Lower leg skin (tissue), 3 donors: ENCODE data around the gene IP6K3.

Experiments used
- POLR2A ChIP-seq, 2 donors: fragments of 450-650 bp; IDR thresholded peaks; one replicate each; pipeline ENCODE4 v1.6.1; 2016 to 2017; ENCODE audit warnings: antibody characterized with exemption in 2 of 2, mild to moderate bottlenecking in 1 of 2, moderate library complexity in 1 of 2
- TF ChIP-seq, protein P1 (sequence below), 3 donors: fragments of 450-650 bp; IDR thresholded peaks; one replicate each; pipeline ENCODE4 v1.5.1; 2016; ENCODE audit warnings: antibody characterized with exemption in 3 of 3, mild to moderate bottlenecking in 3 of 3, moderate library complexity in 2 of 3

DNA sequence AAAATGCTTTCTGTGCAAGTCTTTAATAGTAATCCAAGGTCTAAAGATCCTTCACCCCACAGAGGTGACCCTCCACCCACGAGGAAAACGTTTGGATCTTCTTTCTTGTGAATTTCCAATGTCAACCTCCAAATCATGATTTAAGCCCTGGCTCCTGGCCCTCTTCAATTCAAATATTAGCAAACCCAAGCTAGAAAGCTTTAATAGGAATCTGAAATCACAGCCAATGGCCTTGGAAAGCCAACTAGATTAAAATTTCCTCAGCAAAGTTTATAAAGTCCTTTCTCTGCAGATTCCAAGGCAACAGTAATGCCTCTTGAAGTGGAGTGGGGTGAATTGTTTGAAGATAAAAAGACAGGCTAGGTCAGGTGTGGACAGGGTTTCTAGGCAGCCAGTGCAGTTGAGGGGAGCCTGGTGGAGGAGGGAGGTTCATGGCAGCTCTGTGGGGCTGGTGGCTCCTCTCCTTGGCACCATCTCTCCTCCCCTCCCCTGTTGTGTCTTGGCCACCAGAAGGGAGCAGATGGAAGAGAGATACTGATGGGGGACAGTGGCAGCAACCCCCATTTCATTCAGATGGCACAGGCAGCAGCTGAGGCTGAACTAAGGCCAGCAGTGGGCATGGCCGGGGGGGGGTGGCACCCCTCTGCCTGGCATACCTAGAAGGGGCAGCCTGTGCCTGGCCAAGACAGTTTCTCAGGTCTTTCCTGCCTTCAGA lies 23.2 kb downstream of the IP6K3 start:
- TF ChIP-seq, protein P1, sequence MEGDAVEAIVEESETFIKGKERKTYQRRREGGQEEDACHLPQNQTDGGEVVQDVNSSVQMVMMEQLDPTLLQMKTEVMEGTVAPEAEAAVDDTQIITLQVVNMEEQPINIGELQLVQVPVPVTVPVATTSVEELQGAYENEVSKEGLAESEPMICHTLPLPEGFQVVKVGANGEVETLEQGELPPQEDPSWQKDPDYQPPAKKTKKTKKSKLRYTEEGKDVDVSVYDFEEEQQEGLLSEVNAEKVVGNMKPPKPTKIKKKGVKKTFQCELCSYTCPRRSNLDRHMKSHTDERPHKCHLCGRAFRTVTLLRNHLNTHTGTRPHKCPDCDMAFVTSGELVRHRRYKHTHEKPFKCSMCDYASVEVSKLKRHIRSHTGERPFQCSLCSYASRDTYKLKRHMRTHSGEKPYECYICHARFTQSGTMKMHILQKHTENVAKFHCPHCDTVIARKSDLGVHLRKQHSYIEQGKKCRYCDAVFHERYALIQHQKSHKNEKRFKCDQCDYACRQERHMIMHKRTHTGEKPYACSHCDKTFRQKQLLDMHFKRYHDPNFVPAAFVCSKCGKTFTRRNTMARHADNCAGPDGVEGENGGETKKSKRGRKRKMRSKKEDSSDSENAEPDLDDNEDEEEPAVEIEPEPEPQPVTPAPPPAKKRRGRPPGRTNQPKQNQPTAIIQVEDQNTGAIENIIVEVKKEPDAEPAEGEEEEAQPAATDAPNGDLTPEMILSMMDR (IDR thresholded peaks at IDR 0.05): no peak
- TF ChIP-seq POLR2A (IDR thresholded peaks at IDR 0.05): no peak
